Testis (tissue), 2 donors: ENCODE data around the gene ZFYVE27.

Experiments used
- POLR2A ChIP-seq: fragments of 450-650 bp; IDR thresholded peaks from one replicate; pipeline ENCODE4 v1.6.1; 2017; ENCODE audit warnings: antibody characterized with exemption, mild to moderate bottlenecking, moderate library complexity
- TF ChIP-seq, protein P1 (sequence below), 3 experiments: fragments of 450-650 bp in 2 of 3; fragments of 200-600 bp in 1 of 3; sonication (generic) in 1 of 3; IDR thresholded peaks; one replicate each; pipeline ENCODE4 v1.5.1; 2016 to 2019; ENCODE audit warnings: antibody characterized with exemption in 3 of 3, mild to moderate bottlenecking in 2 of 3, moderate library complexity in 1 of 3

DNA sequence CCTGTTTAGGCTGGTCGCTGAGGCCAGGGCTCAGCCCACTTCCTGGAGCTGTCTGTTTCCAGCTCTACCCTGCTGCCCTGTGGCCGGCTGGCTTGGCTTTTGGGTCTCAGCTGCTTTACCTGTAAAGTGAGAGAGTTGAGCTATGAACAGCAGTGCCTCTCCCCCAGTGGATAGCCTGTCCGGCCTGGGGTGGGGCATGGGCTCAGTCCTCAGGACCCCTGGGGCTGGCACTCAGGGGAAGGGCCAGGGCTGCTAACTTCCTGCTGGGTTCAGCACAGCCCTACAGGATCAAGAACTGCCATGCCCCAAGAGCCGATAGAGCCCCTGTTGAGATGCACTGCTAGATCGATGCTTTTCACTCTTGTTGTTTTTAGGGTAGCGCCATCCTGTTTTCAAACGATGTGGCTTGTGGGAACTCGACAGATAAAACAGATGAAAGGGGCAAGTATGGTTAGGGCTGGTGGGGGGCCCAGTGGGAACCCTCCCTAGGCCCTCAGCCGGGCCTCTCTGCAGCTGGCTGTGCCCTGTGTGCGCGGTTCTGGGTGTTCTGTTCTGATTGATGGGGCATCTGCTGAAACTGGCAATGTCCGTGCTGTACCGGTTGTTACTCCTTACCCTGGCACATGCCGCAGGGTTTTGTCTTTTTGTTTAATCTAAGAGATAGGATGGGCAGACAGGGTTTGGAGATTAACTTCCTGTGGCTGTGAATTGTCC, 44.8 kb downstream of the ZFYVE27 start:
- TF ChIP-seq, protein P1, sequence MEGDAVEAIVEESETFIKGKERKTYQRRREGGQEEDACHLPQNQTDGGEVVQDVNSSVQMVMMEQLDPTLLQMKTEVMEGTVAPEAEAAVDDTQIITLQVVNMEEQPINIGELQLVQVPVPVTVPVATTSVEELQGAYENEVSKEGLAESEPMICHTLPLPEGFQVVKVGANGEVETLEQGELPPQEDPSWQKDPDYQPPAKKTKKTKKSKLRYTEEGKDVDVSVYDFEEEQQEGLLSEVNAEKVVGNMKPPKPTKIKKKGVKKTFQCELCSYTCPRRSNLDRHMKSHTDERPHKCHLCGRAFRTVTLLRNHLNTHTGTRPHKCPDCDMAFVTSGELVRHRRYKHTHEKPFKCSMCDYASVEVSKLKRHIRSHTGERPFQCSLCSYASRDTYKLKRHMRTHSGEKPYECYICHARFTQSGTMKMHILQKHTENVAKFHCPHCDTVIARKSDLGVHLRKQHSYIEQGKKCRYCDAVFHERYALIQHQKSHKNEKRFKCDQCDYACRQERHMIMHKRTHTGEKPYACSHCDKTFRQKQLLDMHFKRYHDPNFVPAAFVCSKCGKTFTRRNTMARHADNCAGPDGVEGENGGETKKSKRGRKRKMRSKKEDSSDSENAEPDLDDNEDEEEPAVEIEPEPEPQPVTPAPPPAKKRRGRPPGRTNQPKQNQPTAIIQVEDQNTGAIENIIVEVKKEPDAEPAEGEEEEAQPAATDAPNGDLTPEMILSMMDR (IDR thresholded peaks at IDR 0.05), result no peak
- no peak for TF ChIP-seq POLR2A
